Lower lobe of right lung (tissue), 2 donors: Measurements from ENCODE around the gene ZNRD2. TPM values are rescaled to one million over a fixed set of nuclear protein-coding genes. Genes with fewer than 3 reads are reported as not detected.

ENCODE experiments used
- ATAC-seq, 2 donors: fragments of 200-7000 bp; cut with Tn5 transposase; one replicate each; pipeline ENCODE4 v1.9.1; 2020 to 2022; ENCODE audit warnings: mild to moderate bottlenecking in 2 of 2, moderate library complexity in 2 of 2
- DNase-seq: peaks from one replicate; pipeline ENCODE4 v3.0.0-alpha.2; 2020
- H3K27ac ChIP-seq: fragments of 200-600 bp; one replicate; pipeline ENCODE4 v1.8.0; 2022
- H3K27me3 ChIP-seq: fragments of 200-600 bp; one replicate; pipeline ENCODE4 v1.8.0; 2022; ENCODE audit warnings: low read depth
- H3K36me3 ChIP-seq: fragments of 200-600 bp; one replicate; pipeline ENCODE4 v1.8.0; 2022; ENCODE audit warnings: mild to moderate bottlenecking
- H3K4me1 ChIP-seq: fragments of 200-600 bp; one replicate; pipeline ENCODE4 v1.8.0; 2022
- H3K4me3 ChIP-seq: fragments of 200-600 bp; one replicate; pipeline ENCODE4 v1.8.0; 2022; ENCODE audit warnings: mild to moderate bottlenecking
- H3K9me3 ChIP-seq: fragments of 200-600 bp; one replicate; pipeline ENCODE4 v1.8.0; 2022
- intact Hi-C: fragments of 100-400 bp; cut with DNase I; formaldehyde crosslinking; loops from one replicate; pipeline ENCODE4 v1.11.0; 2022
- total RNA-seq: library from RNA; stranded (reverse); fragmentation: NEBNext Ultra II Directional; extraction: Animal tissue kit (Norgen Biotek cat#: 25700); gene quantifications from one replicate; pipeline ENCODE4 v1.2.1, GENCODE V29; 2021
- TF ChIP-seq, protein P1 (sequence below): fragments of 200-600 bp; IDR thresholded peaks from one replicate; pipeline ENCODE4 v1.8.0; 2022; ENCODE audit warnings: antibody characterized with exemption, mild to moderate bottlenecking
- donor health status: DM: no; HTN: yes; CAD: no; lungs with severe emphysema.

ZNRD2 gene
- total RNA-seq, 1 donor from 2014 or later = 25.1 TPM

DNA sequence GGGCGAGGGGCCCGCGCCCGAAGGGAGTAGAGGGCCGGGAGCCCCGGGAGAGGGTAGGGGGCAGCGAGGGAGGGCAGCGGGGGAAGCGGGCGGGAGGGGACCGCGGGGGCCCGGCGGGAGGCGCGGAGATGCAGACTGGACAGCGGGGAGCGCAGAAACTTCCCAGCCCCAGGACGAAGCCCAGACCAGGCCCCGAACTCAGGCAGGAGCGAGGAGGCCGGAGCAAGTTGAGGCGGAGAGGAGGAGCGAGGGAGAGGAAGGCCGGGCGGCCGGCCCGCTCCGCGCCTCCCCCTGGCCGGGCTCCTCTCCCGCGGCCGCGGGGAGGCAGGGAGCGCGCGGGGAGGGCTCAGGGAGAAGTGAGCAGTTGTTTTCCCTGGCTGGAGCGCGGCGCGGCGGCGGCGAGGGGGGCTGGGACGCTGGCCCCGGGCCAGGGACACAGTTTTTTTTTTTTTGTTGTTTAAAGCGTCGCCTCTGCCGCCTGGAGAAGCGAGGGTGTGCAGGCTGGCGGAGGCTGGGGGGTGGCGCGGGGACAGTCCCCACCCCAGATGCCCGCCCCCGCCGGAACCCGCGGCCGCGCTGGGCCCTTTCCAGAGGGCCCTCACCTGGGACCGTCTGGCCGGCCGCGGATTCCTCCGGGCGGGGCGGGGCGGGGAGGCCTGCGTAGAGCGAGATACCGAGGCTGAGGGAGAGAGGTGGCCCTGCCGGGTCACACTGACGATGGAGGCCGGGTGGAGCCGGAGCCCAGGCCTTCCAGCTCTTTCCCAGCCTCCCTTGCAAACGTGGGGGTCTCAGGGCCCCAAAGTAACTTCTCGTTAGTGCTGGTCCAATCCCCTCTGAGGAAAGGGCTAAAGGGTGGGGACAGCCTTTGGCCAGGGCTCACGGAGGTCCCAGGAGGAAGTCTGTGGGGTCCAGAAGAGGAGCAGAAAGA is 12.0 kb upstream of the ZNRD2 start, which contains the start of gene LTBP3:
LTBP3 (minus strand) TSS at position 358 of the 928 bp plus-strand sequence. CDS start 400 bp downstream, outside the sequence.
- intact Hi-C loops = no loop called here

DNA sequence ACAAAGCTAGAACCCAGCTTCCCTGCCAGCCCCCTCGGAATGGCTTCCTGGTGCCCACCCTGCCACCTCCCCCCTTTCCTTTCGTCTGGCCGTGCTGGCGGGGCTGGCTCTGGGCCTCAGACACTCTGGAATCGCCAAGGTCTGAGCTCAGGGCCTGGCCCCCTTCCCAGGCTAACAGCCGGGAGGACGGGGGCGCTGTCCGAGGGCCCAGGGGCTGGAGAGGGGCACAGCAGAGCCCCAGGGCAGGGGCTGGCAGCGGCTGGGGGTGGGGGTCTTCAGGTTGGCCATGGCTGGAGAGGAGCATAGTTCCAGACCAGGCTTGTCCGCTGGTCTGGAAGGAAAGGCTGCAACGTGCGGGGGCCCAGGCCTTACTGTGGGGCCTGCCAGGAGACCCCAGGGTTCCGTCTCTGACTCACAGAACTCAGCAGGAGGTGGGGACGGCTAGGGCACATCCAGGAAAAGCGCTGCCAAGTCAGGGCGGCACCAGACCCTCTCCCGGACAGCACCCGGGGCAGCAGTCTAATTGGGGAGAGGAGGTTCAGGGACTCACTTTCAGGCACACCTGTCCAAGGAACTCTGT is 11.3 kb upstream of the ZNRD2 start:
- H3K36me3 ChIP-seq = no peaks in the 10 kb centered on the region
- ATAC-seq (peak; percentile 26 to 45), DNase-seq (peak; percentile 65)
- H3K27ac ChIP-seq = peak overlapping the region; percentile 90
- H3K4me3 ChIP-seq = peak overlapping the region; percentile 63
- H3K9me3 ChIP-seq = no peaks in the 10 kb centered on the region
- intact Hi-C loops = no loop called here
- TF ChIP-seq, protein P1, sequence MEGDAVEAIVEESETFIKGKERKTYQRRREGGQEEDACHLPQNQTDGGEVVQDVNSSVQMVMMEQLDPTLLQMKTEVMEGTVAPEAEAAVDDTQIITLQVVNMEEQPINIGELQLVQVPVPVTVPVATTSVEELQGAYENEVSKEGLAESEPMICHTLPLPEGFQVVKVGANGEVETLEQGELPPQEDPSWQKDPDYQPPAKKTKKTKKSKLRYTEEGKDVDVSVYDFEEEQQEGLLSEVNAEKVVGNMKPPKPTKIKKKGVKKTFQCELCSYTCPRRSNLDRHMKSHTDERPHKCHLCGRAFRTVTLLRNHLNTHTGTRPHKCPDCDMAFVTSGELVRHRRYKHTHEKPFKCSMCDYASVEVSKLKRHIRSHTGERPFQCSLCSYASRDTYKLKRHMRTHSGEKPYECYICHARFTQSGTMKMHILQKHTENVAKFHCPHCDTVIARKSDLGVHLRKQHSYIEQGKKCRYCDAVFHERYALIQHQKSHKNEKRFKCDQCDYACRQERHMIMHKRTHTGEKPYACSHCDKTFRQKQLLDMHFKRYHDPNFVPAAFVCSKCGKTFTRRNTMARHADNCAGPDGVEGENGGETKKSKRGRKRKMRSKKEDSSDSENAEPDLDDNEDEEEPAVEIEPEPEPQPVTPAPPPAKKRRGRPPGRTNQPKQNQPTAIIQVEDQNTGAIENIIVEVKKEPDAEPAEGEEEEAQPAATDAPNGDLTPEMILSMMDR = no peak
- no peaks in the 10 kb centered on the region for H3K27me3 ChIP-seq
- peaks cover 63% of the 10 kb centered on the region for H3K4me1 ChIP-seq

More for the DNA sequence above, 12.0 kb upstream of the ZNRD2 start, which contains the start of gene LTBP3:
- Histone ChIP-seq H3K4me1 (peaks cover 65% of the 10 kb centered on the region), H3K36me3 (peaks cover 6% of the 10 kb centered on the region), H3K4me3 (peak within 1 kb of the TSS; percentile 63), H3K9me3 (no peaks in the 10 kb centered on the region), H3K27ac (peak within 1 kb of the TSS; percentile 90), H3K27me3 (no peaks in the 10 kb centered on the region)
- TF ChIP-seq, protein P1 = no peak
- DNase-seq (peak; percentile 87), ATAC-seq (peak; percentile 89 to 90)

DNA sequence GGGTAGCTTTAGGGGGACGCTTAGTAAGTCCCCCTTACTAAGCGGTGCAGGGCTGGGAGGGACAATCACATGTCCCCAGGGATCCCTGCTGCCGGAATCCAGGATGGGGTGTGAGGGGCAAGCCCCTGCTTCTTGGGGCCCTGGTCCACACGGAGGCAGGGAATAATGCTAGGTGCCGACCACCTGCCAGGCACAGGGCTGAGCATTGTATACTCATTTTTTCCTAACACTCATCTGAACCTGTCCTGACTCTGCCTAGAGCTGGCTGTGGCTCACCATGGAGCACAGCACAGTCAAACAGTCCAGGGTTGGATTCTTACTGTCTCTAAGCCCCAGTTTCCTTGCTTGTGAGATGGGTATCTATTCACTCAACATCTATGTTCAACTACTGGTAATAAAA is 10.7 kb upstream of the ZNRD2 start:
- TF ChIP-seq, protein P1 = no peak
- Histone ChIP-seq H3K4me1 (peaks cover 58% of the 10 kb centered on the region), H3K27me3 (no peaks in the 10 kb centered on the region), H3K4me3 (no peak overlapping the region), H3K36me3 (no peaks in the 10 kb centered on the region), H3K27ac (peak overlapping the region; percentile 90), H3K9me3 (no peaks in the 10 kb centered on the region)
- DNase-seq (no peak), ATAC-seq (no peak)
- intact Hi-C loops = no loop called here

DNA sequence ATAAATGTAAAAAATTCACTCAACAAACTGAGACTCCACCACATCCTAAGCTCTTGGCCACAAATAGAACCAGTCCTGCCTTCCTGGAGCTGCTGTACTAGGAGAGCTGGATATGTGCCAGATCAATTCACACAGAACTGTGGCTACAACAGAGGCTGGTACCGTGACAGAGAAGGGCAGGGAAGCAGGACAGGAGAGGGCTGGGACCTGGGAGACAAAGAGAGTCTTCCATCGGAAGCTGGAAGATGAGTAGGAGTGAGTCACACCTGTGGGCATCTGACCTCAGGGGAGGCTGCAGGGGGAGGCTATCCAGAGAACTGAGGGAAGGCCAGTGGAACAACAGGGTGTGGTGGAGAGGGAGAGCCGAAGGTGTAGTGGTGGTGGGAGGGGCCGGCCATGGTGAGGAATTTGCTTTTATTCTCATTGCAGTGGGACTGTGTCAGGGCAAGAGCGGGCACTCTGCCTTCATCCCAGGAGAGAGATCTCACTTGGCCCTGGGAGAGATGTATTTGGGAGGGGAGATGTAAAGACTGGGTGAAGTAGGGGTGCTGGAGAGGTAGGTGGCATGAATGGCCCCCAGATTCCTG is 10.2 kb upstream of the ZNRD2 start:
- ATAC-seq = no peak
- peak overlapping the region; percentile 90 for H3K27ac ChIP-seq
- H3K27me3 ChIP-seq = no peaks in the 10 kb centered on the region
- H3K9me3 ChIP-seq = no peaks in the 10 kb centered on the region
- no peaks in the 10 kb centered on the region for H3K36me3 ChIP-seq
- H3K4me1 ChIP-seq = peaks cover 53% of the 10 kb centered on the region
- TF ChIP-seq, protein P1 = no peak
- no peak overlapping the region for H3K4me3 ChIP-seq
- intact Hi-C loops = no loop called here
- DNase-seq = no peak

DNA sequence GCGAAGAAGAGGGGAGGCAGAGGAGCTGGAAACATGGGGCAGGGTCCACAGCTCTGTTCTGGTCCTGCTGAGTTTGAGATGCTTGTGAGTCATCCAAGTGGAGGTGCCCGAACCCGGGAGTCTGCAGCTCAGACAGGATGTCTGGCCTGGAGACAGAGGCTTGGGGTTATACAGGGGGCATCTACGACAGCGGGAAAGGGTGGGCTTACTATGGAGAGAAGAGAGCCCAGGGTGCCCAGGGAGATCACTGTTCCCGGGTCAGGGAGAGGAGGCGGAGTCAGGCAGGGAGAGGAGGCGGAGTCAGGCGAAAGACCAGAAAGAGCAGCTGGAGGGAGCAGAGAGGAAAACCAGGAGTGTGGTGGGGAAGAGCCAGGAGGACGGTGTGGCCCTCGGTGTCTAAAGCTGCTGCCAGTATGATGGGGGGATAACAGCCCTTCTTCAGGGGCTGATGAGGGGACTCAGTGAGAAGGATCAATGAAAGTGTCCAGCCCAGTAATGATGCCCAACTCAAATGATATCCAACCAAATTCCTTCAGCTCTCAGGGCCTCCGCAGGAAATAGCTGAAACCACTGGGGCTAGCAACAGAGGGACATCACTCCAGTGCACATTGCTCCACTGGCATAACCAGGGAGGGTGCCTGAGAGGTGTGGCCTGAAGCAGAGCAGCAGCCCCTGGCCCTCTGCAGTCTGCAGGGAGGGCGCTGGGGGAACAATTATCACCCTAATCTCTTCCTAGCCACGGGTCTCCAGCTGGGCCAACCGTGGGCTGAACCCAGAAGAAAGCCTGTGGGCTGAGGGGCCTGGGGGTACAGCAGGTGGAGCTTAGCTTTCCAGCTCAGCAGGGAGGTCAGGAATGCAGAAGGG is 9.5 kb upstream of the ZNRD2 start:
- H3K36me3 ChIP-seq = no peaks in the 10 kb centered on the region
- intact Hi-C loops = no loop called here
- H3K4me3 ChIP-seq = no peak overlapping the region
- DNase-seq (no peak), ATAC-seq (no peak)
- H3K9me3 ChIP-seq = no peaks in the 10 kb centered on the region
- TF ChIP-seq, protein P1 = no peak
- H3K4me1 ChIP-seq = peaks cover 52% of the 10 kb centered on the region
- no peaks in the 10 kb centered on the region for H3K27me3 ChIP-seq
- peak overlapping the region; percentile 90 for H3K27ac ChIP-seq
